NOMO-1 treated with DMSO at 0.1 percent for 48 hours (cell line): Measurements from ENCODE around the gene RPGR.

Source experiments
- DNase-seq: peaks from one replicate; lab custom pipeline; 2025; ENCODE audit not compliant: unreplicated experiment; lab: John Stamatoyannopoulos, UW

Gene RPGR

DNA sequence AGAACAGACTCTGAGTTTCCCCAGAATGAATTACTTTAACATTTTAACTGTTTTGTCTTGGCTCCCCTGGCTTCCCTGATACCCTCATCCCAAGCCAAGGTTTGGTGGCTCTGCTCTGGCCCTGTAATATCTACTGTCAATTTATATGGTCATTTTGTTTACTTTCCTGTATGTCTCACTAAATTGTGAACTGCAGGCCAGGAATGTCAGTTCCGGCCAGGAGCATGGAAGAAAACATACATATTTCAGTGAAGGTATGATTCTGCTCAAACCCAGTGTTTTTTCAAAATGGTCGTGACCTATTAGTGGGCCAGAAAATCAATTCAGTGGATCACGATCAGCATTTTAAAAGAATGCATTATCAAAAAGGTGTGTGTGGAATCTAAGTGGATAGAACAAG lies 1.2 kb downstream of the RPGR start:
- DNase-seq = no peak

DNA sequence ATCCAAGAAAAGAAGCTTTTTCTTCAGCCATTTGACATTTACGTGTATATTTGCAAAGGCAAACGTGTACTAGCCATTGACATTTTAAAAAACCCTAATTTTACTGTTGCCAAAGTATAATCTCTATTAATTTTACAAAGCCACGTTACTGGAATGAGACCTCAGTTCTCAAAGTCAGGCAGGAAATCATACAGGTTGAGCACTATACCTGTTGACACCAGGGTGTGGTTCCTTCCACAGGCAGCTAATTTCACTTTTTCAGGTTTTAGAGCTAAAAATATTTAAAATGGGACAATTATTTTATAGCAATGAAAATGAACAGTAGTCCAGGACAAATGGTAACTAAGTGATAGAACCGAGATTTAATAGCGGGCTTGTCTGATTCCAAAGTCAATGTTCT lies 6.5 kb downstream of the RPGR start:
- no peak for DNase-seq

DNA sequence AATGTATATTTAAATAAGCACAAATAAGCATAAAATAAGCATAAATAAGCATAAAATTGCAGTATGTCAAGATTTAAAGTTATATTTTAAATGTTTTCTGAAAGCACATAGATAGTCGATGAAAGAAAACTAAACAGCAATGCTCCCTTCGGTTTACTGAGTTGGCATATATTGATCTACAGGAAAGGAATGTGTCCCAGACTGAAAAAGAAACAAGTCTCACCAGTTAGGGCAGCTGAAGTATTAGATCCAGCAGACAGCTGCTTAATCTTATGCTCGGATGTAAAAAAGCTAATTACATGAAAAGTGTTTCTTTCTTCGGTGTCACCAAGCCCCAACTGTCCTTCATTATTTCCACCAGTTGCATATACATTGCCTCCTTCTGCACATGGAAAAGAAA lies 8.7 kb downstream of the RPGR start:
- no peak for DNase-seq

DNA sequence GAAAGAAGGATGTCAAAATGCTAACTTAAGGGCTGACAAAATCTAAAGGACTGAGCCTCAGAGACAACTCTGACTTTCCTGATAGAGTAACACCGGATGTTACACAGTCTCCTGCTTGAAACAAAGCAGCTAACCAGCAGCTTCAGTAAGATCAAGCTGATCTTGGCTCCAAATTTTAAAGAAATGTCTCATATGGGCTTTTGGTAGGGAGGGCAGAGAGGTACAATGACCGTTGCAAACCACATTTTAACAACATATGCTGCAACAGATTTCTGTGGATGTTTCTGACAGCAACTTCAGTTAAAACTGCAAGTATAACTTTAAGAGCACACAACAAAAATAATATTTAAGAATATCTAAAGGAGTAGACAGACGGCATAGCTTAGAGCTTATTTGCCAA lies 9.1 kb downstream of the RPGR start:
- peak; percentile 61 for DNase-seq

DNA sequence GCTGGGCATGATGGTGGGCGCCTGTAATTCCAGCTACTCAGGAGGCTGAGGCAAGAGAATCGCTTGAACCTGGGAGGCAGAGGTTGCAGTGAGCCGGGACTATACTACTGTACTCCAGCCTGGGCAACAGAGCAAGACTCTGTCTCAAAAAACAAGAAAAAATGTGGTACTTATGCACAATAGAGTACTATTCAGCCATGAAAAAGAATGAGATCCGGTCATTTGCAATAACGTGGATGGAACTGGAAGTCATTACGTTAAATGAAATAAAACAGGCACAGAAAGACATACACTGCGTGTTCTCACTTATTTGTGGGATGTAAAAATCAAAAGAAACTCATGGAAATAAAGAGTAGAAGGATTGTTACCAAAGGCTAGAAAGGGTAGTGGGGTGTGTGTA lies 12.1 kb downstream of the RPGR start:
- no peak for DNase-seq

DNA sequence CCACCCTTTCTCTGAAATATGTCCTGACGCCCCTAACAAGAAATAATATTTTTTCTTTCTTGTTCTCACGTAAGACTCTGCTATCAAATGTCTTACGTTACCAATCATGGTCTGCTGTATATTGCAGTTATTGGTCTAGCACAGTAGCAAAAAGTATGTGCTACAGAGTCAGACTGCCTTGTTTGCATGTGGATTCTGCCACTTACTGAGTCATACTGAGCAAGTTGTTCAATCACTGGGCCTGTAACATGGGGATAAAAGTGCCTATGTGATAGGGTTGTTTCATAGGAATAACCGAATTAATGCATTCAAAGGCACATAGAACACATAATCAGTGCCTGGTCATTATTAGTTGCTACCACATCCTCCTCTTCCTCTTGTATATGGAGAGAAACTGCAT lies 14.1 kb downstream of the RPGR start:
- no peak for DNase-seq

DNA sequence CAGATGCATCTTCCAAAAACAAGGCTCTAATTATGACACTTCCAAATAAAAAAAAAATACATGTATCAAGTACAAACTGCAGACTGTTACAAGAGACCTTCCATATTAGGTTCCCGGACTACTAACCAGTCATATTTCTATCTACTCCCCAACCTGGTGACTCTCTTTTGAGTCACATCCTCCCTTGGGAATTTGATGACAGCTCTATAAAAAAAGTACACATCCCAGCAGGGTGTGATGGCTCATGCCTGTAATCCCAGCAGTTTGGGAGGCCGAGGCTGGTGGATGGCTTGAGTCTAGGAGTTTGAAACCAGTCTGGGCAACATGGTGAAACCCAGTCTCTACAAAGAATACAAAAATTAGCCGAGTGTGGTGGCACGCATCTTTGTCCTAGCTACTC lies 14.9 kb downstream of the RPGR start:
- DNase-seq = no peak

DNA sequence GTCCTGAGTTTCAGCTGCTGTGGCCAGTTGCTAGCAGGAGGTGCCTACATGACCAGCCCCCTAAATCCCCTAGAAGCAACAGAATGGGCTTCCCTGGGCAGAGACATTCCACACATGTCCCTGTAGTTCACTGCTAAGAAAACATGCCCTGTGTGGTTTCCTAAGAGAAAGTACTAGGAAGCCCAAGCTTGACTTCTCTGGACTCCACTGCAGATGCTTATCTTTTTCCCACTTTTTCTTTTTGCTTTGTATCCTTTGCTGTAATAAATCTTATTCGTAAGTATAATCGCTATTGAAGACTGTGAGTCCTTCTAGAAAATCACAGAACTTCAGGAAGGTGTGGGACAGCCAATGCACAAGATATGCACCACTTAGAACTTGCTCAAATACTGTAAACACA lies 15.6 kb downstream of the RPGR start:
- DNase-seq = no peak

DNA sequence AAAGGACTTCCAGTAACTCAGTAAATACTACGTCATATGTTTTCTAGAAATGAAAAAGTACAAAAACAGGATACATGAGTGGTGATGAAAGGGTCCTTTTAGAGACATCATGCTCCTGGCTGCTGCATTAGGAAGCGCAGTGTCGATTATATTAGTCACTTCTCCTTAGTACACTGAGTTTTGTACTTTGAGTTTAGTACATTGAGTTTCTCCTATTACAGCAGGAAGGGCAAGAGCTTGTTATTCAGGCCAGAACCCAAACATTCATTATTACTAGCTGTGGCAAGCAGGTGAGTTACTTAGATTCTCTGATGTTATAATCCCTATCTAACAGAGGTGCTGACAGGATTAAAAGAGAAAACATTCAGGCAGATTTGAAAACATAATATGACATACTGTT lies 21.3 kb downstream of the RPGR start:
- no peak for DNase-seq

DNA sequence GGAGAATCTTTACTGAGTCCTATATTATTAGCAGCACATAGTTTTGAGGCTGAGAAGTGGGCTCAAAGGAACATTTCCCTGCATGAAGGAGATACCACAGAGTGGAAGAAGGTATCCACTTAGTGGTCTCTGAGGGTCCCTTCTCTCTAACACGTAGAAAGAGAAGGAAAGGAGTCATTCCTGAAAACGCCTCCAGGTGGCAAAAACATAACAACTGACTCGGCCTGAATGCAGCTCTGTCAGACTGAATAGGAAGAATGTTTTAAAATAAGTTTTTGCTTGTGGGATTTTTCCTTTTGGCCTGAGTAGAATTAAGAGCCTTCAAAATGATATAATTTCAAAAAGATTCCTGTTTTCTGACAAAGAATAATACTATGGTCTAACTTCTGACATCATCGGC lies 23.3 kb downstream of the RPGR start:
- no peak for DNase-seq

DNA sequence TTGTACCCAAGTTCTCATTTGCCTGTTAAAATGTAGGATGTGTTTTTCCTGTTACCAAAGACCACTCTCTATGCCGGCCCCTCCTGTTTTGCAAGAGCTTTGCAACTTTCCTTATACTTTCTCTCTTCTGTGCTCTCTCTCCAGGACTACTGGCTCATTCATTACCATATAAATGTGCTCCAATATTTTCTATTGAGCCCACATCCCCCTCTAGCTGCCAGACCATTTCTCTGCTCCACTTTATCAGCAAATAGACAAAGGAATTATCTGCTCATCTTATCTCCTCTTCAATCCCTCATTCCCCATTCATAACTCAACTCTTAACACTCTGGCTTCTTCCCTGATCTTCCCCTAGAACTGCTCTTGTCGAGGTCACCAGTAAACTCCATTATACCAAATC lies 33.6 kb downstream of the RPGR start:
- DNase-seq = no peak

DNA sequence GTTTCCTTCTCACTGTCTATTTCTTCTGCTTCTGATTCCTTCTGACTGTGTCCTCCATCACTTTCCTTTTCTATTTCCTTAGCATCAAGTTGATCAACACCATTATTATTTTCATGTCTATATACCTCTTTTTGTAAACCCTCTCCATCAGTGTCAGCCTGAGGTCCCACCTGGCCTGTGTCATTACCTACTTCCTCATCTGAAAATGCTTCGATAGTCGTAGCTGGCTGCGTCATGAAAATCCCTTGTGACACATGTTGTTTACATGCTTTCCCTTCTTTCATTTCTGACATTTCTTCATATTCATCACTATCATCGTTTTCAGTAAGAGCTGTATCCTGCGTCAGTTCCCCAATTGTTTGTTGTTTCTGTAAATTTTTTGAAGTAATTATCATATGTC lies 39.6 kb downstream of the RPGR start:
- DNase-seq = no peak

DNA sequence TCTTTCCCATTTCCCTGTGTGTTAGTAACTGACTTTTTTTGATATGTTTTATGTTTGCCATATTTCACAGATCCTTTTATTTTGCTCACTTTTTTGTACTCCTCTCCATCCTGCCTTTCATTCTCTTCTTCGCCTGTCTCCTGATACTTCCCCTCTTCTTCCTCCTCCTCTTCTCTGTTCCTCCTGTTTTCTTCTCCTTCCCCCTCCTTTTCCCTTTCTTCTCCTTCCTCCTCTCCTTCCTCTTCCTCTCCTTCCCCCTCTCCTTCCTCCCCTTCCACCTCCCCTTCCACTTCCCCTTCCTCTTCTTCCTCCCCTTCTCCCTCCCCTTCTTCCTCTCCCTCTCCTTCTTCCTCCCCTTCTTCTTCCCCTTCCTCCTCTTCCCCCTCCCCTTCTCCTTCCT lies 41.7 kb downstream of the RPGR start:
- no peak for DNase-seq

DNA sequence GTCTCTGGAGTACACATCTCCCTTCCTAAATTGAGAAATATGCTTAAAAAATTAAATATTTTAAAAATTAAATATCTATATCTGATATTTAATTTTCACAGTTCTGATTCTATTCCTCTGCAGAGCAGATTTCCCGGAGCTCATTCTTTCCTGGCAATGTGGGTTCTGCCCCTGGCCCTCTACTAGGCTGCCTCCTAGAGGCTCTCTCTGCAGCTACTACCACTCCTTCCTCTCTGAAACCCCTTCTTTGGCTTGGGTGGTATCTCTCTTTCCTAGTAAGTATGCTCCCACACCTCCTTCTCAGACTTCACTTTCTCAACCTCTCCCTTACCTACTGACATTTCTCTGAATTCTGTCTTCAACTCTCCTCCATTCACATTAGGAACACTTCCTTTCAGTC lies 45.3 kb downstream of the RPGR start:
- no peak for DNase-seq

DNA sequence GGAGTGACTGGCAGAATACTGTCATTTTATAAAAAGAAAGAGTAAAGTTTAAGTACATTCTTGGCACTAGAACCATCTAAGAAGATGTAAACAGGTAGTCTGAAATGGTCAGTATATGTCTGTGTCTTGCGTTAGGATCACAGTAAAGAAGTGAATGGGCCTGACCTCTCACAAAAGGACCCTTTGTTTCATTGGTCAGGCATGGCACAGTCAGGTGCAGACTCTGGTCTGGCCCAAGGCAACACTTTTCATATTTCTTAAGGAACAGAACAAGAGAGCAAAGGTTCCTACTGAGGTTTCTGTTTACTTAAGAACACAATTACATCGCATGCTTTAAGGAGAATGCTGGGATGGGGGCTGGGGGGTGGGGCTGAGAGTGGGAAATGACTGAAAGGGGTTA lies 48.1 kb downstream of the RPGR start:
- DNase-seq = no peak

DNA sequence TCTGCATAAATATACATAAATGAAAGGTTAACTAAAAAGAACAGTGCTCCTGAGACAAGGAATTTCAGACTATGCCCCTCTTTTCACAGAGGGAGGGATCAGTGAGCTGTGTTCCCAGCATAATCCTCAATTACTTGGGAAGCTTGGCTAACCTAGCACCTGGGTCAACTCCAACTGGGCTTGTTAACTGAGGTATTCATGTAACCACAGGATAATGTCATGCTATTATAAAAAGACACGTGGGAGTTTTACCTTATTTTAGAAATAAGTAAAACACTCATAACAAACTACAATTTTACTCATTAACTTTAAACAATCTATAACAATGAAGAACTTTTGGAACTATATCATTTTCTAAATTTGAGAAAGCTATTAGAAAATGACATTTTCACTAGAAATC lies 48.6 kb downstream of the RPGR start:
- DNase-seq = no peak

DNA sequence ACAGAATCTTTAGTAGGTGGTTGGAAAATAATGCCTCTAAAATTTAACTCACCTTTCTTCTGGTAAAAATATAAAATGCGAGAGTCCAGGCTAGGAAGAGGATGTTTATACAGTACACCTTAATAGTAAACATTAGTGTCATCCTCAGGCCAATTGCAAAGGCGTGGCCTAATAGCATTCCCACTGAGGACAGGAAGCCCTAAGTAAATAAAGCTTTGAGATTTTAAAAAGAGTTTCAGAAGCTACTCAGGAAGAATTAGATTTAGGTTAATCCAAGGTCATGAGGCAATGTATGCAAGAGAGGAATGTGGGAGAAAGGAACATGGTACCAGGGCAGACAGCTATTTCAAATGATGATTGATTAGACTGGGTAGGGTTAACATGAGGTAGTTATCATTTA lies 49.5 kb downstream of the RPGR start:
- no peak for DNase-seq

DNA sequence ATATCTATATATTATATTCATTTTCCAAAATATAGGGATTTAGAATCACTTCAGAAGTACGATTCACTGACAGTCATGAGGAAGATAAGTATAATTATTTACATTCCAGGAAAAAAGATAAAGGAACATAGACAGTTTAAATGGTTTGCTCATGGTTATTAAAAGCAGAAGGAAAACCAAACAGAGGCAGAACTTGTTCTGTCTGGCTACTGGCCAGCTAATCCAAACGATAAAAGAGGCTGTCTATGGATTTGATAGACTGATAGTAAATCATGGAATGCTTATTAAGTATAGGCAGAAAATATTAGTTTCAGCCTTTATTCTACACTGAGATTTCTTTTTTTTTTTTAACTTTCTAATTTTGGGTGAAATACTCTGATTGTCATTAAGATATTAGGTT lies 50.2 kb downstream of the RPGR start:
- no peak for DNase-seq

DNA sequence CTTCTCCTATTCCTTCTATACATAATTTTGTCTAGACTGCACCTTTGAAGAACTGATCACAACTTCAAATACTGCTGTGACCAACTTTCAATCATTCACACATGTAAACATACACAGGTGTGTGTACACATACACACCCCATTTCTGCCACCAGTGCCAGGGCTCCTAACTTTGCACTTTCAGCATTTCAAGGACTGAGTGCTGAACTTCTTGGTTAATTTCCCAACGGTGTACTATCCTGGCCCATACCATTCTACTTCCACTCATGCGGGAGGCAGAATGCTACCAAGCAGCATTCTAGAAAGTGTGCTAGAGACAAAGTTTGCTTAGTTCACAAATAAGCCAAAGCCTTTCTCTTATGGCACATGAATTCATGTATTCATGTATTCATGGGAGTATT lies 51.2 kb downstream of the RPGR start:
- no peak for DNase-seq

DNA sequence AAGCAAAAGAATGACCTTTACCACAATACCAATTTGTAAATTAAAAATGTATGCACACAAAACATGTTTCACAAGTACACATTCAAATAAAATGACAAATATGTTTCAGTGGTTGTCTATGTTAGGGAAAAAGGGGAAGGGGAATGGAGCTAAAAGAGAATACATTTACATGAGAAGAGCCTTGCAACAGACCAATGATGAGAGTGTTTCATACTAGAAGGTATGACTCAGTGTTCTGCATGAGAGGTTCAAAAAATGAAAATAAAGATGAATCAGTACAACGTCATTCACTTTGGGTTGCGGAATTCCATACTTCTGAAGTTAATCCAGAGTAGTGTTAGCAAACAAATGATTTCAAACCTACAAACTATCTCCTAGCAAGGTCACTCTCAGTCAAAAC lies 51.7 kb downstream of the RPGR start:
- peak; percentile 72 for DNase-seq

DNA sequence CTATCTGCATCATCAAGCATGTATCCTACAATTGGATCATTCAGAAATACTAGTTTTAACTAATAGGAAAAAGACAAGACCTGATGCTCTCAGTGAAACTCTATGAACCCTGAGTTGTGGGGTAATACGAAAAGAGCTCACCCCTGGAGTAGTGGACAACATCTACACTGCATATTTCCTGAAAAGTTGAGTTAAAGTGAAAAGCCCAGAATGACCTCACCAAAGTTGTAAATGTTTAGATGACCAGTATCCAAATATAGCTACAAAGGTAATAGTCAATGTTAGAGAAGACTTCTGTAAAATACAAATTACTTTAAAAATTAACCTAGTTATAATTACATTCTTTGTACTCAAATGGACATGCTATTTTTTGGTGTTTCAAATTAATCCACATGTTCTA lies 53.9 kb downstream of the RPGR start:
- DNase-seq = no peak

DNA sequence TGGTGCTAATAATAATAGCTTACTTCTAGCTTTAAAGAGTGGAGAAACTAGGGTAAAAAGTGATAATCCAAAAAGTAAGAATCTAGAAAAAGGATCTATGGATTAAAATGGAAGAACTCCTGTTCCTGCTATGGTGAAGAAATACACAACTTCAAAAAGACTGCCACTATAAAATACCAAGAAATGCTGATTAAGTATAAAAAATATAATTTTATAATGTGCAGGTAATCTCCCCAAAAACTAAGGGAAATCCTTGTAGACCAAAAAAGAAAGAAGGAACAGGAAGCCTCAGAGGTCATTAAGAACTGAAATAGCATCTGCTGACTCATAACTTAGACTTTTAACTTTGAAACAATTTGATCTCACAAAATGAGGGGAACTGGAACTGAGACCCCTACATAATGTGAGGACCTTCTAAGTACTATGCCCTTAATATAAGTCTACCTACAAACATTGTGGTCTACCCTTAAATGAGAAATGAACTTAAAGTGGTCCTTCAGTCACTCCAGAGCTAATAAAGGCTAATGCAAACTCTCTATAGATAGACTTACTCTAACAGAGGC lies 56.1 kb downstream of the RPGR start:
- peak; percentile 51 for DNase-seq

DNA sequence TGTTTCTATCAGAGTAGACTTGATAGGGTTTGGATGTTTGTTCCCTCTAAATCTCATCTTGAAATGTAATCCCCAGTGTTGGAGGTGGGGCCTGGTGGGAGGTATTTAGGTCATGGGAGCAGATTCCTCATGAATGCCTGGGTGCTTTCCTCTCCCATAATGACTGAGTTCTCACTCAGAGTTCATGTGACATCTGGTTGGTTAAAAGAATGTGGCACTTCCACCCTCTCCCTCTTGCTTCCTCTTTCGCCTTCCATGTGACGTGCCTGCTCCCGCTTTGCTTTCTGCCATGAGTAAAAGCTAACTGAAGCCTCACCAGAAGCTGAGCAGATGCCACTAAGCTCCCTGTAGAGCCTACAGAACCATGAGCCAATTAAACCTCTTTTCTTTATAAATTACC lies 59.3 kb downstream of the RPGR start:
- DNase-seq = no peak
